T-helper 2 cell (primary cell): Measurements from ENCODE around the gene ACSM5.

Source experiments
- DNase-seq, 5 experiments: peaks; one replicate each; pipeline versions ENCODE4 v3.0.0 to v3.0.0-alpha.2; 2012 to 2022
- total RNA-seq, 2 donors: gene quantifications; one replicate each; lab custom pipeline; 2026; lab: John Stamatoyannopoulos, UW

The ACSM5 gene
- 0 reads per million in 2 donors for total RNA-seq

DNA sequence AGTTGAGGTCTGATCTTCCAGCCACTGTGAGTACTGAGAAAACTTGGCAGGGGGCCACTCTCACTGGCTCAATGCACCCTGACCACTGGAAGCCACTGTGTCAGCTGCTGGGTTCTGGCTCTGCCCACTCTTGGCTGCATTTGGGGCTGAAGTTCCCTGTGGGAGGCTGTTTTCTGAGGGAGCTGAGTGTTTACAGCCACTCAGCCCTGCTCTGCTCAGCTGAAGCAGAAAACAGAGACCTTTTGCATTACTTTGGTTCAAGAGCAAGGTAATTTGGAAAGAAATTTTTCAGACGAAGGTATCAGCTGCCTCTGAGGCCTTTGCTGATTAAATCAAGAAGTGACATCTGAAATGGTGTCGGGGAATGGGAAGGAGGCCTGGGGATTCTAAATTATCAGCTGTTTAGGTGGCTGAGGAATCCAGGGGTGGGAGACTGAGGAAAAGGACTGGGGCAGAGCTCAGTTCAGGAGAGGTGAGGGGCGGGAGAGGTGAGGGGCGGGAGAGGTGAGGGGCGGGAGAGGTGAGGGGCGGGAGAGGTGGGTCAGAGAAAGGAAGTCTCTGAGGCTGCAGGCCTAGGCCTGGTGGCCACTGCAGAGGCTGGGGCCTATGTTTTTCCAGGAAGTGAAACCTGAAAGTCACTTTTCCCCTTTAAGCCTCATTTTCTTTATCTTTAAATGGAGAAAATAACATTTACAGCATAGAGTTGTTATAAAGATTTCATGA, at the start of gene ACSM5:
ACSM5 (plus strand) TSS at position 137 of the 723 bp plus-strand sequence. CDS start 1,951 bp downstream, outside the sequence.
- DNase-seq, result no peak

GRCh38 chr16:20359997-20360396, 49.3 kb upstream of the ACSM5 start:
- DNase-seq, result no peak

DNA sequence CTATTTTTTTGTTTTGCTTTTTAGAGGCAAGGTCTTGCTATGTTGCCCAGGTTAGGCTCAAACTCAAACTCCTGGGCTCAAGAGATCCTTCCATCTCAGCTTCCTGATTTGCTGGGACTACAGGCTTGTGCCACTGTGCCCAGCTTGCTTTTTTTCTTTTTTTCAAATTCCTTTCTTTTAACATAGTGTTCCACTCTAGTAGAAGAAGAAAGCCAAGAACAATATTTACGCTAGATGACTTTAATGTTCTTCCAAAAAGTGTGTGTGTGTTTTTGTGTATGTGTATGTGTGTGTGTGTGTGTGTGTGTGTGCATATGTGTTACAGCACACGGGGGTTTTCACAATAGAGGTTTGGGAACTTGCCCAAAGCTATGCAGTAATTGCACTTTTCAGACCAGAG, 46.1 kb upstream of the ACSM5 start:
- DNase-seq, result no peak

- DNase-seq, result no peak
These were observed 45.3 kb upstream of the ACSM5 start for GRCh38 chr16:20364051-20364450.

DNA sequence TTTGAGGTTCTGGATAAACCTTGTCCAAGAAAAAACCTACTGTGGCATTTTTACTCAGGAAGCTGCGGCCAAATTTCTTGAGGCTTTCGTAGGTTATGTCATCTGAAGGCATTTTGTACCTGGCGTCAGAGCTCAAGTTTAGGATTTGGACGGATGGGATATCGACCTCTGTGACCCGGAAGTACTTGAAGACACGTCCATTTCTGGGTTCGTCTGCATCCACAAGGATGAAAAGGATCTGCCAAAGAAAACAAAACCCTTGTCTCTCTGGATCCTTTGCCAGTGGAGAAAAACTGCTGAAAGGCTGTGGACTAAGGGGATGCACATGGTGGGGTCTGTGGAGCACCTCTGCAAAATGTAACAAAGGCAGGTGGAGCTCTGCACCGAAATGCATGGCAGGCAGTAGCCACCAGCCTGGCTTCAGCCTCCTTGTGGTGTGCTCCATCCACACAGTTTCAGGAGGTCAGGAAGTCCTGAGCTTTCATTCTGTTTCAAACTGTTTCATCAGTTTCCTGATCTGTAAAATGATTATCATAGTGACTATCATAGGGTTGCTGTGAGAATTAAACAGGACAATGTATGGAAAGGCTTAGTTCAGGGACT, 39.8 kb upstream of the ACSM5 start:
- DNase-seq, result no peak

DNA sequence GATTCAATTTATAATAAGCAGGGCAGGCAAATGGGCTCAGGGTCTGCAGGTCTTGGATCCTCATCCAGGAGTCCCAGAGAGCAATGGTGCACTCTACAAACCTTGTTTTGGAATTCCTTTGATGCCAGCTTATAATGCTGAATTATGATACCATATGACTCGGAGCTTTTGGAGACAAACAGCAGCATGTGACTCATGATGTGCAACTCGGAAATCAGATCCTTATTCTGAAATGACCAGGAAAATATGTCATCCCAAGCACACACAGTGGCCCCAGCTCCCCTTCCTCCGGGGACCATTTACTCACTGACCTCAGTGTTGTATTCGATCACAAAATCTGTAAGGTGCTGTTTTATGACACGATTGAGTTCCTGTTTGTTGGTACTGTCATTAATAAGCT, 36.6 kb upstream of the ACSM5 start:
- no peak for DNase-seq

DNA sequence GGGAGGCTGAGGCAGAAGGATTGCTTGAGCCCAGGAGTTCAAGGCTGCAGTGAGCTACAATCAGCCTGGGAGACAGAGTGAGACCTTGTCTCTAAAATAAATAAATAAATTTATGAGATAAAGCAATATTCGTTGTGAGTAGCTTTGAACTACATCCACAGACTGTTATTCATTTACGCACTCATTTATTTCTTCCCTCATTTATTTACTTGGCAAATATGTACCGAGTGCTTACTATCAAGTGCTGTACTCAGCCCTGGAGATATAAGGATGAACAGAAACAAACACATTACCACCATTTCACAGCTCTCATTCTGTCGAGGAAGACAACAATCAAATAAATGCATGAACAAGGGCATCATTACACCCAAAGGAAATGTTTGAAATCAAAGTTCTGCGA, 32.2 kb upstream of the ACSM5 start:
- no peak for DNase-seq

GRCh38 chr16:20380782-20381181, 28.6 kb upstream of the ACSM5 start:
- DNase-seq, result no peak

GRCh38 chr16:20382202-20382948, 27.0 kb upstream of the ACSM5 start:
- no peak for DNase-seq

DNA sequence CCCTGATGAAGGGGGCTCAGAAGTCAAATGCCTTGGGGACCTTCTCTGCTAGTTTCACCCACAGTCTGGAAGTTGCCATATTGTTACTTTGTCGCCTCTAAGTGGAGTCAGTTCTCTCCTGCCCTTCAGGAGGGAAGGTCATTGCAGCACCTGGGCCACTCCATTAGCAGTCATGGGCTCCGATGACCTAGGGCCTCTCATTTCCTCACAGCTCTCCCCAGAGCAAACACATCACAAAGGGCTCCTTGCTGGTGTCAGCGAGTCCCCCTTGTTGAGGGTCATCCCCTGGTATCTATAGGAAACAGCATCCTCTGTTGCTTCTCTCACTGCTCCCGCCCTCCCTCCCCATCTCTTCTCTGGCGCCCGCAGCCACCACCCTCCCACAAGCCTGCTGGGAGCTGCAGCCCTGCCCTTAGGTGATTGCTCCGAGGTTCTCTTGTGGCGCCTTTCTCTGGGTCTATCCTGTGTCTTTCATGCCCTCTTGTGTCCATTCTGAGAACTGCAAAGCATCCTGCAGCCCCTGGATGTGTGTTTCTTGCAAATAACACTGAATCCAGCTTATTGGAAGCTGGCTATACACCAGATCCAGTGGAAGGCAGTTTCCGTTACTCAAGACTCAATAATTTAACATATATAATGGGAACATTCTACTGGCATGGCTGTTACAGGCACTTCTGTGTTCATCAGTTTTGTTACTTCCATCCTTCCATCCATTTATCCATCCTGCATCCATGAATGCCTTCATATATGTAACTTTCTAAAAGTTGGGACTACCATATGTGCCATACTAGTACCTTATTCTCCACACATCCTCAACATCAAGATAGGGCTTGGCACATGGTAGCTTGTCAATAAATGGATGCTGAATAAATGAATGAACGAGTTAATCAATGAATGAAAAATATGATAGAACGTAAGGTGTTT, 26.0 kb upstream of the ACSM5 start:
- peak in 2 of 5 experiments; percentile 5 to 53 for DNase-seq

- DNase-seq, result peak in 4 of 5 experiments; percentile 17 to 32 (median 20)
These were observed 23.2 kb upstream of the ACSM5 start for GRCh38 chr16:20385844-20386832.

DNA sequence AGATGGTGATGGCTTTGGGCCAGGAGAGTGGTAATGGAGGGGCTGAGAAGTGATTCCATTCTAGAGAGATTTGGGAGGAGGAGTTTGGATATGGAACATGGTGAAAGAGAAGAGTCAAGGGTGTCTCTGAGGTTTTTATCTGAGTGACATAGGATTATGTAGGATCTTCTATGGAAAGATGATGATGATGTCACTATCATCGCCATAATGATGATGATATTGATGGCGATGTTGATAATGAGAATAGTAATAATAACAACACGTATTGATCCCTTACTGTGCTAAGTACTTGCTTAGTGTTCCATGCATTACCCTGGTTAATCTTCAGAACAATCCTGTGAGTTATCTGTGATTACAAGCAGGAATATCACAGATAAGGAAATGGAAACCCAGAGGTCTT, 21.4 kb upstream of the ACSM5 start:
- DNase-seq, result no peak

DNA sequence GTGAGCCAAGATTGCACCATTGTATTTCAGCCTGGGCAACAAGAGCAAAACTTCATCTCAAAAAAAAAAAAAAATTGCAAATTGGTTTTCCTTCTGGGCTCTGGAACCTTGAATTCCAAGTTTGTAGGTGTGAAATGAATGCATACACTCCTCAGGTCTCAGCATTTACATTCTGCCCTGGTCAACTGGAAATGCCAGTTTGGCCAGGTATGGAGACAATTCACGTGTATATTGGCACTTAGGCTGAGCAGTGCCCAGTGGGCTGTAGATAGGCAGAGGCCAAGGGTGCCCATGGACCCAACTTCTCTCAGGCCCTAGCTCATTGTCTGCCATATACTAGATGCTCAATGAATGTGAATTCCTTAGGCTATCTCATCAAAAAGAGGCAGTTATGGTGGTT, 20.5 kb upstream of the ACSM5 start:
- no peak for DNase-seq

GRCh38 chr16:20391045-20391444, 18.3 kb upstream of the ACSM5 start:
- no peak for DNase-seq

DNA sequence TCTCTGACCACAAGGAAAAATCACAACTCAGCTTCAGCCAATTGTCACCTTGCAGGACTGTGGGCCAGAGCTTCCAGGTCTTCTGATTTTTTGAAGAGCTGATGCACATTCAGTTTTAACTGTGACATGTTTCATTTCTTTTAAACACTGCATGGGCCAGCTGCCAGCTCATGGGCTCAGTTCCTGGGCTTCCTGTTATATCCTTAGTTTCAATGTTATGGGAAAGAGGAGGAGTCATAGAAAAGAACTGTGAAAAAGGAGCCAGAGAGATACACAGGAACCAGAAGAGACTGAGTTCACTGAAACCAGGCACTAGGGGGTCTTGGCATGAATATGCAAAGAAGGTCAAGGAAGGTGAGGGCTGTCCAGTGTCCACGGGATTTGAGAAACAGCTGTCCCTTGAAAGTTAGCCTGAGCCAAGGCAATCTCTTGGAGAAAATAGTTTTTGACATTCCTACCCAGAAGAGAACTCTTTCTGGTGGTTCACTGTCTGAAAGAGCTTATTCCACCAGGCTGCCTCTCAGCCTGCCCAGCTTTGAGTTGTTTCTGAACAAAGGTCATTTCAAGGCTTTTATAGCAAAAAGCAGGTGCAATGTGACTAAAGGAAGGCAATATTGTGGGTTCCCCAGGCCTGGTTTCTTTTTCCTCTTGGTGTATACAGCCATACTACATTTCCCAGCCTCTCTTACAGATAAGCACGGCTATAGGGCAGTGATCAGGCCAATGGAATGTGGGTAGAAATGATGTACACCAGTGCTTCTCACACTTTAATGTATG, 15.3 kb upstream of the ACSM5 start:
- no peak for DNase-seq

DNA sequence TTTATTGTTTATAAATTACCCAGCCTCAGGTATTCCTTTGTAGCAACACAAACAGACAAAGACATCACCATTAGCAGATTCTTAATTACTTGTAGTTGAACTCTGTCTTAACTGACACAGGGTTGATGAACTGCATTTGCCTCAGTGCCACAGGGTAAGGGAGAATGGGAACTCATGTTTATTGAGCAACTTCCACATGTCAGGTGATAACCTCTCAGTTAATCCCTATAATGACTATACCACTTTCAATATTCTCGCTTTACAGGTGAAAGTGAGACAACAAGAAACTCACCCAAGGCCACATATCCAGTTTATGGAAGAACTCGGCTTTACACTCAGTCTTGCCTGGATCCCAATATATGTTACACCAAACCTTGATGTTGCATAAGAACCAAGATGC, 13.4 kb upstream of the ACSM5 start:
- DNase-seq, result no peak

GRCh38 chr16:20396846-20397467, 12.4 kb upstream of the ACSM5 start:
- DNase-seq, result no peak

DNA sequence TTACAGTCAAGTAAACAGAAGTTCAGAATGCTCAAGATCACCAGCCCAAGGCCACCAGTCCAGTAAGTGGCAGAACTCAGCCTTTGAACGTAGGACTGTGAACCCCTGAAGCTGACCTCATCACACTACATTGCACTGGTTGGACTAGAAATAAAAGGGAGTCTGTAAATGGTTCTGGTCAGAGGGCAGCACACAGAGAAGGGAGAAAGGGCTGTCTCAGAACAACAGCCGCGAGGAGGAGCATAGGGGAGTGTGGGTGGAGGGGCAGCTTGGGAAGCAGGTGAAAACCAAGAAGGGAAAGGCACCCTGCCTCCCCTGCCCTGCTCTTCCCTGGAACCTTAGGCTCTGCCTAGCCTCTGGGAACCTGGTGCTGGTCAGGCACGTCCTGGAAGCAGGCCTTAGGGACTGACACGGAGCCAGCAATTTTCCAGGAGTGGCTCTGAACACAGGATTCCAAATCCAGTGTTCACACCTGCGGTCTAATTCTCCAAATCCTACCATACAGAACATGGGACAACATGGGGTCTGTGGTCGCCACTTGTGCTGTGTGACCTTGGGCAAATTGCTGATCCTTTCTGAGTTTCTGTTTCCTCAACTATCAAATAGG, 11.8 kb upstream of the ACSM5 start:
- DNase-seq, result no peak

- DNase-seq, result no peak
These were observed 10.7 kb upstream of the ACSM5 start for GRCh38 chr16:20398603-20399002.

GRCh38 chr16:20399185-20399584, 10.1 kb upstream of the ACSM5 start:
- DNase-seq, result no peak
